Measurements from ENCODE around the gene FBRSL1. TPM values are rescaled to one million over a fixed set of nuclear protein-coding genes. Genes with fewer than 3 reads are reported as not detected.

Gene FBRSL1
- total RNA-seq, 3 donors from 2014 or later, result 3.5 to 9.8 (median 7.2) TPM

DNA sequence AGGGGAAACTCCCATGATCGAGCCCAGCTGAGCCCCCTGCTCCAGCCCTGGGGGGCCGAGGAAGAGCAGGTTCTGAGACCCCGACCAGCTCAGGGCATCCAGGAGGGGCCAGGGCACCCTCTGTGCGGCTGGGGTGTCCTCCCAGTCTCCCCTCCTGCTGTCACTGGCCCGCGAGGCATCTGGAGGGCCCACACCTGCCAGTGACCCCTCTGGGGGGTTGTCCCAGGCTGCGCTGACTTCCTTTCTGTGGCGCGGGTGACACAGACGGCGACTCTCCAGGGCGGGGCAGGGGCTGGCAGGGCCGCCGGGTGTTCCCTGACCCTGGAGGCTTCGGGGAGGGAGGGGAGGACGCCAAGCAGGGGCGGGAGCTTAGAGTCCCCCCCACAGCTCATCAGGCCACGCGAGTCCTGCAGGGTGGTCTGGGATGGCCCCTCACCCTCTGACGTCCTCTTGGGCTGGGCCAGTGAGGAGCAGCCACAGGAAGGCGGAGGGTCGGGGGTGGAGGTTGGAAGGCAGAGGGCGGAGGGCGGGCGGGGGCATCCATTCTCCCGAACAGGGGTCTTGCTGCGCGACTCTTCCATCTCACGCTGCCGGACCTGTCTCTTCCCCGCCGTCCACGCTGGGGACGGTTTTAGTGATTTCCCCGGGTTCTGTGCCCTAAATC, 38.6 kb upstream of the FBRSL1 start:
- Histone ChIP-seq H3K9me3 (no peaks in the 10 kb centered on the region), H3K27me3 (peaks cover 6 to 27% of the 10 kb centered on the region in 2 donors), H3K36me3 (no peaks in the 10 kb centered on the region), H3K27ac (no peak overlapping the region), H3K4me3 (no peak overlapping the region), H3K4me1 (no peaks in the 10 kb centered on the region)
- intact Hi-C loops (cut with DNase I; ENCODE audit: low total_unique reads), result no loop called here
- no peak for DNase-seq (ENCODE audit: low spot score in 2 of 2)
- TF ChIP-seq POLR2A (IDR thresholded peaks at IDR 0.05), result no peak
- TF ChIP-seq, protein P1, sequence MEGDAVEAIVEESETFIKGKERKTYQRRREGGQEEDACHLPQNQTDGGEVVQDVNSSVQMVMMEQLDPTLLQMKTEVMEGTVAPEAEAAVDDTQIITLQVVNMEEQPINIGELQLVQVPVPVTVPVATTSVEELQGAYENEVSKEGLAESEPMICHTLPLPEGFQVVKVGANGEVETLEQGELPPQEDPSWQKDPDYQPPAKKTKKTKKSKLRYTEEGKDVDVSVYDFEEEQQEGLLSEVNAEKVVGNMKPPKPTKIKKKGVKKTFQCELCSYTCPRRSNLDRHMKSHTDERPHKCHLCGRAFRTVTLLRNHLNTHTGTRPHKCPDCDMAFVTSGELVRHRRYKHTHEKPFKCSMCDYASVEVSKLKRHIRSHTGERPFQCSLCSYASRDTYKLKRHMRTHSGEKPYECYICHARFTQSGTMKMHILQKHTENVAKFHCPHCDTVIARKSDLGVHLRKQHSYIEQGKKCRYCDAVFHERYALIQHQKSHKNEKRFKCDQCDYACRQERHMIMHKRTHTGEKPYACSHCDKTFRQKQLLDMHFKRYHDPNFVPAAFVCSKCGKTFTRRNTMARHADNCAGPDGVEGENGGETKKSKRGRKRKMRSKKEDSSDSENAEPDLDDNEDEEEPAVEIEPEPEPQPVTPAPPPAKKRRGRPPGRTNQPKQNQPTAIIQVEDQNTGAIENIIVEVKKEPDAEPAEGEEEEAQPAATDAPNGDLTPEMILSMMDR (IDR thresholded peaks at IDR 0.05), result no peak
- no peak for TF ChIP-seq POLR2AphosphoS5 (IDR thresholded peaks at IDR 0.05)

DNA sequence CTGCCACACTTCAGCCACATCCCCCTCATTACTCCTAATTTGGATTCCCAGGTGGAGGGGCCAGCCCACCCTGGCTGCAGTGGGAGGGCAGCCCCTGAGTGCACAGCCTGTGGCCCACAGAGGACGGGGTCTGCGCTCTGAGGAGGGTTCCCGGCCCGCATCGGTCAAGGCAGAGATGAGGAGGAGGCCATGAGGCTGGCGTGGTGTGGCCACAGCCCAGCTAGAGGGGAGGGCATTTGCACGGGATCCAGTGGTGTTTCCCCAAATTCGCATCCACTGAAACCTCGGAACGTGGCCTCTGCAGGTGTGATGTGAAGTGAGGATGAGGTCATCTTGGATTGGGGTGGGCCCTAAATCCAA, 38.1 kb upstream of the FBRSL1 start:
- H3K27me3 ChIP-seq, result peaks cover 6 to 27% of the 10 kb centered on the region in 2 donors
- H3K4me3 ChIP-seq, result no peak overlapping the region
- no peak for DNase-seq (ENCODE audit: low spot score in 2 of 2)
- H3K36me3 ChIP-seq, result no peaks in the 10 kb centered on the region
- TF ChIP-seq POLR2A (IDR thresholded peaks at IDR 0.05), result no peak
- TF ChIP-seq, protein P1 (IDR thresholded peaks at IDR 0.05), result no peak
- TF ChIP-seq POLR2AphosphoS5 (IDR thresholded peaks at IDR 0.05), result no peak
- H3K27ac ChIP-seq, result no peak overlapping the region
- intact Hi-C loops (cut with DNase I; ENCODE audit: low total_unique reads), result no loop called here
- H3K9me3 ChIP-seq, result no peaks in the 10 kb centered on the region
- no peaks in the 10 kb centered on the region for H3K4me1 ChIP-seq

GRCh38 chr12:132452596-132453350, 37.2 kb upstream of the FBRSL1 start:
- Histone ChIP-seq H3K4me1 (no peaks in the 10 kb centered on the region), H3K36me3 (no peaks in the 10 kb centered on the region), H3K27me3 (peaks cover 6 to 27% of the 10 kb centered on the region in 2 donors), H3K9me3 (no peaks in the 10 kb centered on the region), H3K4me3 (no peak overlapping the region), H3K27ac (peak overlapping the region; percentile 48 to 52)
- DNase-seq (ENCODE audit: low spot score in 2 of 2), result no peak
- intact Hi-C loops (cut with DNase I; ENCODE audit: low total_unique reads), result no loop called here
- no peak for TF ChIP-seq POLR2A (IDR thresholded peaks at IDR 0.05)
- TF ChIP-seq POLR2AphosphoS5 (IDR thresholded peaks at IDR 0.05), result no peak
- TF ChIP-seq, protein P1 (IDR thresholded peaks at IDR 0.05), result no peak

GRCh38 chr12:132453361-132454192, 36.4 kb upstream of the FBRSL1 start:
- Histone ChIP-seq H3K27me3 (peaks cover 6 to 27% of the 10 kb centered on the region in 2 donors), H3K27ac (peak overlapping the region; percentile 48 to 52), H3K4me3 (no peak overlapping the region), H3K9me3 (no peaks in the 10 kb centered on the region), H3K4me1 (no peaks in the 10 kb centered on the region), H3K36me3 (no peaks in the 10 kb centered on the region)
- intact Hi-C loops (cut with DNase I; ENCODE audit: low total_unique reads), result no loop called here
- TF ChIP-seq POLR2AphosphoS5 (IDR thresholded peaks at IDR 0.05) (no peak), POLR2A (IDR thresholded peaks at IDR 0.05) (no peak)
- TF ChIP-seq, protein P1 (IDR thresholded peaks at IDR 0.05), result no peak
- peak in 1 of 2 donors; percentile 78 for DNase-seq (ENCODE audit: low spot score in 2 of 2)

Data from breast epithelium (tissue), 4 donors.